Fibroblast of lung (primary cell): ENCODE measurements around the gene CHST11.

Source experiments
- CTCF ChIP-seq, 2 donors: IDR thresholded peaks in 1 of 2; conservative IDR thresholded peaks in 1 of 2; 1 replicate in 1 of 2; 2 replicates in 1 of 2; pipeline ENCODE4 v1.5.1; 2011 to 2012; ENCODE audit warnings: low read length in 2 of 2, control low read depth in 1 of 2, inconsistent platforms in 1 of 2, low read depth in 1 of 2, mild to moderate bottlenecking in 1 of 2
- EZH2 ChIP-seq: IDR thresholded peaks from 2 replicates; pipeline ENCODE4 v1.5.1; 2012; ENCODE audit warnings: low read length, control low read depth, mild to moderate bottlenecking; ENCODE audit errors: missing control alignments

- TF ChIP-seq CTCF (conservative IDR thresholded peaks at IDR 0.05 in 1 of 2, IDR thresholded peaks at IDR 0.05 in 1 of 2; ENCODE audit: low read depth in 1 of 2, low read length in 2 of 2) (no peak), EZH2 (no peak)
These were observed 140.4 kb downstream of the CHST11 start for GRCh38 chr12:104596898-104597843.
